Adrenal gland (tissue), 12 donors: ENCODE results near the gene C3orf62. TPM values are rescaled to one million over a fixed set of nuclear protein-coding genes. Genes with fewer than 3 reads are reported as not detected.

Source experiments
- DNase-seq, 7 donors: peaks; one replicate each; pipeline ENCODE4 v3.0.0-alpha.2; 2019 to 2020
- H3K27ac ChIP-seq, 5 donors: fragments of 200-600 bp; sonication (generic) in 4 of 5; 1 replicate in 3 of 5; 2 replicates in 2 of 5; pipeline versions ENCODE4 v1.5.1 to v1.8.0; 2016 to 2020; ENCODE audit warnings: mild to moderate bottlenecking in 1 of 5
- H3K27me3 ChIP-seq: fragments of 200-600 bp; 2 replicates; pipeline ENCODE4 v1.8.0; 2021
- H3K36me3 ChIP-seq, 2 donors: fragments of 200-600 bp; replicated peaks in 1 of 2; 1 replicate in 1 of 2; 2 replicates in 1 of 2; pipeline versions ENCODE4 v1.5.1 to v1.8.0; 2018 to 2022
- H3K4me1 ChIP-seq, 2 donors: fragments of 200-600 bp; replicated peaks in 1 of 2; 1 replicate in 1 of 2; 2 replicates in 1 of 2; pipeline versions ENCODE4 v1.5.1 to v1.8.0; 2018 to 2021
- H3K4me3 ChIP-seq, 4 donors: fragments of 200-600 bp; sonication (generic) in 3 of 4; one replicate each; pipeline ENCODE4 v1.5.1; 2016 to 2018
- H3K9me3 ChIP-seq, 3 donors: fragments of 200-600 bp; sonication (generic) in 1 of 3; replicated peaks in 1 of 3; 1 replicate in 2 of 3; 2 replicates in 1 of 3; pipeline versions ENCODE4 v1.5.1 to v1.8.0; 2016 to 2021
- CTCF ChIP-seq, 6 experiments: fragments of 450-650 bp in 4 of 6; fragments of 200-600 bp in 2 of 6; sonication (generic) in 1 of 6; IDR thresholded peaks; 1 replicate in 5 of 6; 2 replicates in 1 of 6; pipeline versions ENCODE4 v1.5.1 to v1.8.0; 2016 to 2021; ENCODE audit warnings: antibody characterized with exemption in 6 of 6, mild to moderate bottlenecking in 2 of 6, moderate library complexity in 1 of 6
- POLR2A ChIP-seq, 2 donors: fragments of 450-650 bp; IDR thresholded peaks; one replicate each; pipeline ENCODE4 v1.6.1; 2017; ENCODE audit warnings: antibody characterized with exemption in 2 of 2, mild to moderate bottlenecking in 2 of 2, moderate library complexity in 1 of 2
- WGBS, 4 donors: extraction: QIAGEN DNeasy Blood & Tissue Kit in 2 of 4; methylation state at CpG; one replicate each; pipeline versions ENCODE4 v1.1.5 to v1.1.7; 2013 to 2017; 5-methylcytosine and 5-hydroxymethylcytosine counted together
- intact Hi-C, 2 donors: fragments of 100-400 bp; cut with DNase I; formaldehyde crosslinking; loops; one replicate each; pipeline versions ENCODE4 v1.14.1 to v1.15.0; 2022 to 2023
- polyA plus RNA-seq, 3 donors: library from polyadenylated mRNA; stranded (reverse); fragments of 200-250 nt in 2 of 3; fragments of 350-450 nt in 1 of 3; fragmentation: Illumina TruSeq in 1 of 3; extraction: RNeasy Lipid Tissue Mini Kit (QIAGEN cat#74804) in 1 of 3; gene quantifications; one replicate each; pipeline ENCODE4 v1.2.3, GENCODE V29; 2013 to 2014
- total RNA-seq, 9 donors: library from RNA; depleted of rRNA in 4 of 9; stranded (reverse); fragments of >200 nt in 4 of 9; fragments of 120-200 nt in 1 of 9; fragmentation: NEBNext Ultra II Directional in 1 of 9; extraction: Animal tissue kit (Norgen Biotek cat#: 25700) in 1 of 9; gene quantifications; one replicate each; pipeline versions ENCODE4 v1.1.0 to v1.2.4, GENCODE V29; 2013 to 2023
- donor health status: healthy with polysubstance abuse.
- donor health status: Bipolar disorder and iron deficiency.
- donor health status: DM: yes; HTN: yes; CAD: no.
- donor health status: DM: no; HTN: no; CAD: no.
- donor health status: DM: no; HTN: no; CAD: no.
- donor health status: DM: yes; HTN: yes; CAD: no.

Gene C3orf62
- total and polyA plus RNA-seq, 12 donors: 3.4 to 17.9 (median 6.4) TPM

GRCh38 chr3:49302613-49303012, 25.6 kb upstream of the C3orf62 start:
- no peak for TF ChIP-seq CTCF (IDR thresholded peaks at IDR 0.05)
- no peak for TF ChIP-seq POLR2A (IDR thresholded peaks at IDR 0.05)
- intact Hi-C loops: no loop called here
- no peak for DNase-seq
- 78 to 100% (median 99%) methylated on average over 1 of the region's 1 CpG for WGBS, 4 donors
- Histone ChIP-seq H3K27ac (no peak overlapping the region), H3K4me1 (peaks cover 0 to under 1% of the 10 kb centered on the region in 2 donors), H3K4me3 (no peak overlapping the region), H3K36me3 (peaks cover 0 to 96% of the 10 kb centered on the region in 2 donors), H3K9me3 (no peaks in the 10 kb centered on the region), H3K27me3 (no peaks in the 10 kb centered on the region)

GRCh38 chr3:49300595-49300994, 23.6 kb upstream of the C3orf62 start:
- intact Hi-C loops: no loop called here
- no peak for TF ChIP-seq CTCF (IDR thresholded peaks at IDR 0.05)
- TF ChIP-seq POLR2A (IDR thresholded peaks at IDR 0.05): no peak
- no peak overlapping the region for H3K27ac ChIP-seq
- H3K27me3 ChIP-seq: no peaks in the 10 kb centered on the region
- no peaks in the 10 kb centered on the region for H3K9me3 ChIP-seq
- no peak overlapping the region for H3K4me3 ChIP-seq
- no peak for DNase-seq
- H3K36me3 ChIP-seq: peaks cover 0 to 97% of the 10 kb centered on the region in 2 donors
- peaks cover 9 to 13% of the 10 kb centered on the region in 2 donors for H3K4me1 ChIP-seq
- 88 to 98% (median 96%) methylated on average over 3 of the region's 3 CpGs for WGBS, 4 donors

GRCh38 chr3:49298511-49298910, 21.5 kb upstream of the C3orf62 start:
- TF ChIP-seq CTCF (IDR thresholded peaks at IDR 0.05): no peak
- no peak for TF ChIP-seq POLR2A (IDR thresholded peaks at IDR 0.05)
- intact Hi-C loops: no loop called here

DNA sequence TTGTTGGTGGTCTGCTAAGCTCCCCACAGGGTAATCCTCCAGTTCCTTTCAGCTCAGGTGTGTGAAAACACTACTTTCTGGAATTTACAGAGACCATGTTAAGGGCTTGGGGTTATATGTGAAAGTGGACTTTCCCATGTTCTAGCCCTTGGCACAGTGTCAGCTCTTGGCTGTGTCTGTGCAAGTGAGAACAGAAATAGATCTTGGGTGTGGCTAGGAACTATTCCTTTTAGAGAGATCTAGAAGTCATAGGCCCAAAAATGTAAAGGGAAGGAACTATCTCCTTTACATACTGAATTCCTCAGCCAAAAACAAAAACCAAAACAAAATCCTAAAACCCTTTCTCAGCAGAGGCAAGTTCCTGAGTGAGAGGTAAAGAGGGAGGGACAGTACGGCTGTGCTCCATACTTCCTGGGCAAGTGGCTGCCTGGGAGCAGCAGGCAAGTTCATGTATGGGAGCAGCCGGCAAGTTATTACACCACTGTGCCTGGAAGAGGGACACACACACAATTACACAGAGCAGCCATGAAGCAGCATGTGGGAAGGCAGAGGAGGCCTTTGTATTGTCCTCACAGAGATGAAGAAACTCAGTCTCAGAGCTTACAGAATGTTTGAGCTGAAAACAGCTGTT, 19.9 kb upstream of the C3orf62 start:
- H3K27ac ChIP-seq: peak overlapping the region in 3 of 5 donors; percentile 24 to 76 (median 65)

More at GRCh38 chr3:49298511-49298910, 21.5 kb upstream of the C3orf62 start:
- Histone ChIP-seq H3K27me3 (no peaks in the 10 kb centered on the region), H3K27ac (no peak overlapping the region), H3K4me1 (peaks cover 9 to 13% of the 10 kb centered on the region in 2 donors), H3K9me3 (no peaks in the 10 kb centered on the region), H3K4me3 (no peak overlapping the region), H3K36me3 (peaks cover 0 to 95% of the 10 kb centered on the region in 2 donors)
- 87 to 90% (median 88%) methylated on average over 7 of the region's 7 CpGs for WGBS, 4 donors
- DNase-seq: no peak

More for the DNA sequence above, 19.9 kb upstream of the C3orf62 start:
- TF ChIP-seq CTCF (IDR thresholded peaks at IDR 0.05) (no peak), POLR2A (IDR thresholded peaks at IDR 0.05) (no peak)
- Histone ChIP-seq H3K36me3 (peaks cover 0 to 96% of the 10 kb centered on the region in 2 donors), H3K4me1 (peaks cover 9 to 13% of the 10 kb centered on the region in 2 donors), H3K9me3 (no peaks in the 10 kb centered on the region), H3K4me3 (no peak overlapping the region), H3K27me3 (no peaks in the 10 kb centered on the region)
- intact Hi-C loops: no loop called here
- DNase-seq: peak in 6 of 7 donors; percentile 34 to 79 (median 56)
- WGBS, 4 donors: 70 to 80% (median 73%) methylated on average over 1 to 2 of the region's 2 CpGs
